K562 treated with DMSO at 1 percent for 4 hours (cell line): ENCODE data around the gene GJA5. TPM values are rescaled to one million over a fixed set of nuclear protein-coding genes. Genes with fewer than 3 reads are reported as not detected.

Source experiments
- total RNA-seq: library from RNA; unstranded; fragments of 300-600 nt; gene quantifications from 2 replicates; pipeline ENCODE4 v1.2.3, GENCODE V29; 2022; ENCODE audit not compliant: insufficient read depth

Gene GJA5
- total RNA-seq, result not detected in 2 replicates

GRCh38 chr1:147760481-147761260, at the start of gene GJA5:
Gene GJA5, minus strand, starts transcription at chr1:147760602. Its CDS starts 1,364 bp downstream, at chr1:147759238.

Other genes with a start within 250 kb of the GJA5 start
- gene BCL9, start 219.1 kb downstream of the GJA5 start, total RNA-seq, result 2.9 and 6.7 TPM in 2 replicates
- 0.64 and 0.75 TPM in 2 replicates for gene ACP6, start 90.1 kb downstream of the GJA5 start, total RNA-seq
- gene GJA8, start 142.2 kb upstream of the GJA5 start, total RNA-seq, result not detected in 2 replicates
- gene GPR89B, start 167.8 kb upstream of the GJA5 start, total RNA-seq, result 5.2 and 8.4 TPM in 2 replicates